Vagina (tissue), 2 donors: ENCODE measurements around the gene ADAMTS9.

Experiments
- POLR2A ChIP-seq, 2 donors: fragments of 450-650 bp; IDR thresholded peaks; one replicate each; pipeline ENCODE4 v1.6.1; 2017; ENCODE audit warnings: antibody characterized with exemption in 2 of 2, mild to moderate bottlenecking in 2 of 2, moderate library complexity in 2 of 2
- POLR2AphosphoS5 ChIP-seq, 2 donors: sonication (generic); formaldehyde crosslinking; IDR thresholded peaks; one replicate each; pipeline ENCODE4 v1.9.0; 2017; ENCODE audit warnings: antibody characterized with exemption in 2 of 2, mild to moderate bottlenecking in 2 of 2, low read depth in 1 of 2; ENCODE audit not compliant: insufficient read depth in 1 of 2
- TF ChIP-seq, protein P1 (sequence below), 3 experiments: fragments of 450-650 bp in 2 of 3; fragments of 200-600 bp in 1 of 3; sonication (generic) in 1 of 3; IDR thresholded peaks; one replicate each; pipeline ENCODE4 v1.5.1; 2017 to 2019; ENCODE audit warnings: antibody characterized with exemption in 3 of 3, mild to moderate bottlenecking in 2 of 3, moderate library complexity in 2 of 3

- TF ChIP-seq POLR2AphosphoS5 (IDR thresholded peaks at IDR 0.05; ENCODE audit: insufficient read depth in 1 of 2, low read depth in 1 of 2) (no peak), POLR2A (IDR thresholded peaks at IDR 0.05) (no peak)
- TF ChIP-seq, protein P1, sequence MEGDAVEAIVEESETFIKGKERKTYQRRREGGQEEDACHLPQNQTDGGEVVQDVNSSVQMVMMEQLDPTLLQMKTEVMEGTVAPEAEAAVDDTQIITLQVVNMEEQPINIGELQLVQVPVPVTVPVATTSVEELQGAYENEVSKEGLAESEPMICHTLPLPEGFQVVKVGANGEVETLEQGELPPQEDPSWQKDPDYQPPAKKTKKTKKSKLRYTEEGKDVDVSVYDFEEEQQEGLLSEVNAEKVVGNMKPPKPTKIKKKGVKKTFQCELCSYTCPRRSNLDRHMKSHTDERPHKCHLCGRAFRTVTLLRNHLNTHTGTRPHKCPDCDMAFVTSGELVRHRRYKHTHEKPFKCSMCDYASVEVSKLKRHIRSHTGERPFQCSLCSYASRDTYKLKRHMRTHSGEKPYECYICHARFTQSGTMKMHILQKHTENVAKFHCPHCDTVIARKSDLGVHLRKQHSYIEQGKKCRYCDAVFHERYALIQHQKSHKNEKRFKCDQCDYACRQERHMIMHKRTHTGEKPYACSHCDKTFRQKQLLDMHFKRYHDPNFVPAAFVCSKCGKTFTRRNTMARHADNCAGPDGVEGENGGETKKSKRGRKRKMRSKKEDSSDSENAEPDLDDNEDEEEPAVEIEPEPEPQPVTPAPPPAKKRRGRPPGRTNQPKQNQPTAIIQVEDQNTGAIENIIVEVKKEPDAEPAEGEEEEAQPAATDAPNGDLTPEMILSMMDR (IDR thresholded peaks at IDR 0.05), result no peak
Observed at GRCh38 chr3:64599651-64600050, 88.1 kb downstream of the ADAMTS9 start.
